ENCODE data around the gene LILRB2.
A peak's percentile ranks its signal among the peaks of the same experiment; 100 is the strongest.
"Not testable (repeated sequence)": the region's sequence is repeated elsewhere in the genome, so short reads cannot be mapped to it uniquely, and the experiment has no call there.

The LILRB2 gene

DNA sequence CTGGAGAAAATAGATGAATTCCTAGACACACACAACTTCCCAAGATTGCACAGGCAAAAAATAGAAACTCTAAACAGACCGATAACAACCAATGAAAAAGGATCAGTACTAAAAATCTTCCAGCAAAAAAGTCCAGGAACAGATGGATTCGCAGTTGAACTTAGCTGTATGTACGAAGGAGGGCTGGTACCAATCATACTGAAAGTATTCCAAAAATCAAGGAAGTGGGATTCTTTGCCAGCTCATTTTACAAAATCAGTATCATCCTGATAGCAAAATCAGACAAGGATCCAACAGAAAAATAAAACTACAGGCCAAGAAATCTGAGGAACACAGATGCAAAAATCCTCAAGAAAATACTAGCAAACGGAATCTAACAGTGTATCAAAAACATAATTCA is 6.5 kb upstream of the LILRB2 start:
- DNase-seq (ENCODE audit: low read depth), result peak; percentile 11
- TF ChIP-seq, protein P1, sequence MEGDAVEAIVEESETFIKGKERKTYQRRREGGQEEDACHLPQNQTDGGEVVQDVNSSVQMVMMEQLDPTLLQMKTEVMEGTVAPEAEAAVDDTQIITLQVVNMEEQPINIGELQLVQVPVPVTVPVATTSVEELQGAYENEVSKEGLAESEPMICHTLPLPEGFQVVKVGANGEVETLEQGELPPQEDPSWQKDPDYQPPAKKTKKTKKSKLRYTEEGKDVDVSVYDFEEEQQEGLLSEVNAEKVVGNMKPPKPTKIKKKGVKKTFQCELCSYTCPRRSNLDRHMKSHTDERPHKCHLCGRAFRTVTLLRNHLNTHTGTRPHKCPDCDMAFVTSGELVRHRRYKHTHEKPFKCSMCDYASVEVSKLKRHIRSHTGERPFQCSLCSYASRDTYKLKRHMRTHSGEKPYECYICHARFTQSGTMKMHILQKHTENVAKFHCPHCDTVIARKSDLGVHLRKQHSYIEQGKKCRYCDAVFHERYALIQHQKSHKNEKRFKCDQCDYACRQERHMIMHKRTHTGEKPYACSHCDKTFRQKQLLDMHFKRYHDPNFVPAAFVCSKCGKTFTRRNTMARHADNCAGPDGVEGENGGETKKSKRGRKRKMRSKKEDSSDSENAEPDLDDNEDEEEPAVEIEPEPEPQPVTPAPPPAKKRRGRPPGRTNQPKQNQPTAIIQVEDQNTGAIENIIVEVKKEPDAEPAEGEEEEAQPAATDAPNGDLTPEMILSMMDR (conservative IDR thresholded peaks at IDR 0.05; ENCODE audit: low read depth, low read length), result no peak
- H3K4me3 ChIP-seq (ENCODE audit: low read depth, low read length), result no peak overlapping the region

DNA sequence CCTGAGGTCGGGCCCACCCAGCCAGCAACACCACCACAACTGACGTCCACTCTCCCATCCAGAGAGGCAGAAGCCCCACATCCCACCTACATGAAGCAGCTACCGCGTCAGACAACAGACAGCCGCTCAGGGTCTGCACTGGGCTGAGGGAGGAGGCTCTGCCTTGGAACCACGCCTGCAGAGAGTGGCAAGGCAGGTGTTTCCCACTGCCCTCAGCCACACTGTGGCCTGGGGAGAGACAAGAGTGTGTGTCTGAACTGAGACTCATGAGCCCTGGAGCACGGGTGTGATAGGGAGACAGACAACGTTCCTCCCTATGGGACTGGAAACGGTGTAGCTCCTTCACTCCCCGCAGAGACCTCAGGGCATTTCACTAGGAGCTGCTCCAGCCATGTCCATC is 5.4 kb upstream of the LILRB2 start:
- DNase-seq (ENCODE audit: low read depth); H3K4me3 ChIP-seq (ENCODE audit: low read depth, low read length): not testable (repeated sequence)

DNA sequence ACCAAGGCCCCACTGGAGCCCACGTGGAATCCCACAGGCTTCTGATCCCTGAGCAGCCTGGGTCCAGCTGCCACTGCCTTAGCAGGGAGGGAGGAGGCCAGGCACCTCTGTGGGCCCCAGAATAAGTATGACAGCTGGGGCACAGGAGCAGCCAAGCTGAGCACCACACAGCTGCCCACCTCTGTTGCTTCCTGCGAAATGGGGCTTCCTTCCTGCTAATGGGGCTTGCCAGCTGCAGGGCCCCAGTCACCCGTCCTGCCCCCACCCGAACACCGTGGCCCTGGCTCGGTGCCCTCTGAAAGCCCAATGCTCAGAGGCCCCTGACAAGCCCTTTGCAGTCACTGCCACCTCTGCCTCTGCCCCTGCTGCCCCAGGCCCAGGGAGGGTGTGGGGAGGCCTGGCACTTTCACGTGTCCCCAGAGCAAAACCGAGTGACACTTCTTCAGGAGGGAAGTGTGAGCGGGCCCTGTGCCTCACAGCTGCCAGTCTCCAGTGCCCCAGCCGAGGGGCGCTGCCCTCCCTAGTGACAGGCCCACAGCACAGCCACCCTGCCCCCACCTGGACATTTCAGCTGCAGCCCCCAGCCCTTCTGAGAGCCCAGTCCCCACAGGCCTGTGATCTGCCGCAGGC is 4.6 kb upstream of the LILRB2 start:
- not testable (repeated sequence) for H3K4me3 ChIP-seq (ENCODE audit: low read depth, low read length); DNase-seq (ENCODE audit: low read depth)

DNA sequence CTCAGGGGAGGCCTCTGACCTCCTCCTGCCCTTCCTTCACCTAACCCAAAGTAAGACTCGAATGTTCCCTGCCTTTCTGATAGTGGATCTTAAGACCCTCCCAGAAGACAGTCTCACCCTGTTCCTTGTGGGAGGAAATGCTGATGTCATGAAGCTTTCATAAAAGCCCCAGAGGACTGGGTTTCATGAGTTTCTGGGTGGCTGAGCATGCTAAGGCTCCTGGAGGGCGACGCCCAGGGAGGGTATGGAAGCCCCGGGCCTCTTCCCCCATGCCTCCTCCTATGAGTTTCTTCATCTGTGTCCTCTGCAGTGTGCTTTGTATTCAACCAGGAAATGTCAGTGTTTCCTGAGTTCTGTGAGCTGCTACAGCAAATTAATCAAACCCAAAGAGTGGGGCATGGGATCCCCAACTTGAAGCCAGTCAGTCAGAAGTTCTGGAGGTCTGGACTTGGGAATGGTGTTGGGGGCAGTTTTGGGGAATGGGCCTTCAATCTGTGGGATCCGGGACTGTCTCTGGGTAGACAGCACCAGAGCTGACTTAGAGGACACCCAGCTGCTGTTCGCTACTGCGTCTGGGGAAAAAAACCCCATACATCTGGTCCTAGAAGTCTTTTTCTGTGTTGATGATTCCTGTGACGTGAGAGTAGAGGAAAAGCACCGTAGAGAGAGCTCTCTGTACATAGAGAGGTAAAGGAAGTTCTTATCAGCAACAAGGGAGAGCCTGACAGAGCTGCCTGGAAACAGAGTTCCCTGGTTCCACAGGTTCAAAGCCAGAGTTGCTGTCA is 2.0 kb upstream of the LILRB2 start:
- TF ChIP-seq, protein P1 (conservative IDR thresholded peaks at IDR 0.05; ENCODE audit: low read depth, low read length), result no peak
- DNase-seq (ENCODE audit: low read depth), result no peak
- H3K4me3 ChIP-seq (ENCODE audit: low read depth, low read length), result no peak overlapping the region

DNA sequence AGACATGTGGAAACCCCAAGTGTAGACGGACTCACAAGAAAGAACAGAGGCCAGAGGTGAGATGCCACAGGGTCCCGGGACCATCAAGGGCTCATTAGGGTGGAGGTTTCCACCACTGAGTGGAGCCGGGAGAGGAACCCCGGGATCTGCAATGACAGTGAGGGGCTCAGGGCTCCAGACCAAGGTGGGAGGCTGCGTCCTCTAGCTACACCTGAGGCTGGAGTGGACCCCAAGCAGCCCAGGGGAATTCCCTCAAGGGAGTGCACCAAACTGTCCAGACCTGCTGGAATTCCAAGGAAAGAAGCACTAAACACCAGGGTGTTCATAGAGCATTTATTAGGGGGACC is 792 bp upstream of the LILRB2 start:
- H3K4me3 ChIP-seq (ENCODE audit: low read depth, low read length); DNase-seq (ENCODE audit: low read depth): not testable (repeated sequence)

DNA sequence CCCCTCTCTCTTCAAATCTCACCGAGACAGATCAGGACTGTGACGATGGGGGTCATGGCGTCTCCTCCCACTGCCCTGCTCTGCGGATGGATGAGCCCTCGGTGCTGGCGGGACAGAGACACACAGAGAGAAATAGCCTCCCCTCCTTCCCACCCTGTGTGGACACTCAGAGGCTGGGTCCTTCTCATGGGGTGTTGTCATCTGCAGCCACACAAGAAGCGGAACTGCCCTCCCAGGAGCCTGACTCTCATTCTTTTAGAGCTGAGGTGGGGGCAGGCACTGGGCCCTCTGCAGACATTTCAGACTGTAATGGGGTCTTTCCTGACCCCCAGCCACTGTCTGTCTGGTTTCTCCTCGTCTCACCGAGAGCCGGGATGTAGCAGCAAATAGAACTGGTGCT is 469 bp downstream of the LILRB2 start:
- not testable (repeated sequence) for H3K4me3 ChIP-seq (ENCODE audit: low read depth, low read length); DNase-seq (ENCODE audit: low read depth)

DNA sequence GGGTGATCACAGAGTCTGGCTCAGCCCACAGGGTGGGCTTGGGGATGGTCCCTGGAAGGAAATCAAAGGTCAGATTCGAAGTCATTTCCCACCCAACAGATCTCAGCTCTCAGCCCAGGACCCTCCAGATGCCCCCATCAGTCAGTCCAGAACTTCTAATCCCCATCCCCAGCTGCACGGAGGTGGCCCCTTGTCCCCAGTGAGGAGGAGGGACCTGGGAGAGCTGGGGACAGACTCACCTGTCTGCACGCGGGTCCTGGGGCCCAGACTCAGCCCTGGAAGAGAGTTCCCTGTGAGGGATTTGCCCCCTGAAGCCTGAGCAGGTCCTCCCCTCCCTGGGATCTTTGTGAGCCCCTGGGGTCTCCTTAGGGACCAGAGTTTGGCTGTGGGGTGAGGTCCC is 885 bp downstream of the LILRB2 start:
- not testable (repeated sequence) for DNase-seq (ENCODE audit: low read depth); H3K4me3 ChIP-seq (ENCODE audit: low read depth, low read length)

DNA sequence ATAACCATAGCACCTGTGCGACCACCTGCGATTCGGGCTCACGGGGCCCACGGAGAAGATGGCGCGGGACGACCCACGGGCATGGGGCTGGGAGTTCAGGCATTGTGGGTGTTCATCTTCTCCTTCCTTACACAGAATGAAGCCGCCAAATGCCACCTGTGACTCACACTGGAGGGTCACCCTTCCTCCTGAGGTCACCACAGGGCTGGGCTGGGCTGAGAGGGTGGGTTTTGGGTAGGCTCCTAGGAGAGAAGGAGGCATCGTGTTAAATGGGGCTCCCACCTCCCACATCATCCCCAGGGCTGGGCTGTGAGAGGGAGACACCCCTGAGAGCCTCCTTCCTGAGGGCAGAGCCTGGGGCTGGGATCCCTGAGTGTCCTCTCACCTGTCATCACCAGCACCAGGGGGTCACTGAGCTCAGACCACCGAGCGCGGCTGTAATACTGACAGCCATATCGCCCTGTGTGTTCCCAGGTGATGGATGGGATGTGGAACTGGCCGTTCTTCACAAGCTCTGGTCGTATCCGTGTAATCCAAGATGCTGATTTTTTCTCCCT is 1.4 kb downstream of the LILRB2 start:
- no peak overlapping the region for H3K4me3 ChIP-seq (ENCODE audit: low read depth, low read length)
- DNase-seq (ENCODE audit: low read depth), result no peak
- TF ChIP-seq, protein P1 (conservative IDR thresholded peaks at IDR 0.05; ENCODE audit: low read depth, low read length), result no peak

DNA sequence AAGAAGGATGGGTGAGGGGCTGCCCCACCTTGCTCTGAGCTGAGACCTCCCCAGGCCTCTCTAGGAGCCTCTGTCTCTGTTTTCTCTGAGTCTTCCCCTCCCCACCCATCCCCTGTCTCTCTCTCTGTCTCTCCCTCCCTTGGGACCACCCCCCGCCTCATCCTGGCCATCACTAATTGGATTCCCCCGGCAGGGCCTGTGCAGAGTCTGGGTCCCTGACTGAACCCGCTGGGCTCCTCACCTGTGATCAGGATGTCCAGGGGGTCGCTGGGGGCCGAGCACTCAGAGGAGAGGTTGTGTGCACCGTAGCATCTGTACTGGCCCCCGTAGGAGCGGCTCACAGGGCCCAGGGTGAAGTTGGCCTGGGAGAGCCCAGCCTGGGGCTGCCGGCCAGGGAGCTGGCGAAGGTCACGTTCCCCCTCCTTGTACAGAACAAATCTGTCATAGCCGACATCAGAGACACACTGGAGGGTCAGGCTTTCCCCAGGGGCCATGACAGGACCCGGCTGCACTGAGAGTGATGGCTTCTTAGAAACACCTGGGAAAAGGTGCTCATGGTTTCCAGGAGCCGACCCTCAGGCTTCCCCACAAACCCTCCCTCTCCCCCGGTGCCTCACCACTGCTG is 2.2 kb downstream of the LILRB2 start:
- H3K4me3 ChIP-seq (ENCODE audit: low read depth, low read length), result not testable (repeated sequence)

DNA sequence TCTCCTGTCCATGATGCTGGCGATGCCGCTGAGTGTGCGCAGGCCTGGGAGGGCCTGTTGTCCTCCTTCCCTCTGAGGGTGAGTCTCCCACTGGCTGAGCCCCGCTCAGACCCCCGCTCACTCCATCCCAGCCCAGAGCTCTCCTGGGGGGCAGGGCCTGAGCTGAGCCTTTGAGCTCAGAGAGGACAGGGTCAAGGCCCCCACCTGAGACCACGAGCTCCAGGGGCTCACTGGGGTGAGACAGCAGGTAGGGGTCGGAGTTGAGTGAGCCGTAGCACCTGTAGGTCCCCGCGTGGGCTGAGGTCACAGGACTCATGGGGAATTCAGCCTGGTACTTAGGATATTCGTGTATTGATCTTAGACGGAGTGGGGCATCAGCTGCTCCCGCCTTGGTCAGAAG is 2.9 kb downstream of the LILRB2 start:
- not testable (repeated sequence) for DNase-seq (ENCODE audit: low read depth); H3K4me3 ChIP-seq (ENCODE audit: low read depth, low read length)

More for the DNA sequence above, 2.2 kb downstream of the LILRB2 start:
- not testable (repeated sequence) for DNase-seq (ENCODE audit: low read depth)

DNA sequence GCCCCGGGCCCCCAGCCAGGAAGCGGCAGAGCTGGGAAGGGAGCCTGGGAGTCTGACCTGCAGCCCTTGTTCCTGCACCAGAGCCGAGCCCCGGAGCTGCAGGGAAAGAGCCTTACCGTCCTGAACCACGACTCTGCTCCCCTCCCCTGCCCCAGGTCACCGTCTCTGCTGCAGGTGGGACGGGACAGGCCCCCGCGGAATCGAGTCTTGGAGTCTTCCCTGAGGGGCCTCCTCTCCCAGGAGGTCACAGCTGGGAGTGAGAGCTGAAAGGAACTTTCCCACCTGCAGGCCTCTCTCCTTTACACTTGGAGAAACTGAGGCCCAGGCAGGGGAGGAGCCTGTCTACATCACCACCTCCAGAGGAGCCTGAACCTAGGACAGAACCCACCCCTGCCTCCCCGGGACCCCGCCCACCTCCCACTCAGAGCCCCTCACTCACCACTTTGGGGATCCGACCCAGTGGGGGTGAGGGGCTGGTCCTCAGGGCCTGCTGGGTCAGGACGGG is 3.7 kb downstream of the LILRB2 start:
- not testable (repeated sequence) for DNase-seq (ENCODE audit: low read depth); H3K4me3 ChIP-seq (ENCODE audit: low read depth, low read length)

All from choroid plexus epithelial cell (primary cell).